ENCODE measurements around the gene FCAMR.

FCAMR gene

GRCh38 chr1:206971029-206971655, 882 bp upstream of the FCAMR start:
- DNase-seq = no peak
- Histone ChIP-seq H3K36me3 (replicated peaks) (no peaks in the 10 kb centered on the region), H3K4me3 (ENCODE audit: low read depth, low read length) (no peak overlapping the region), H3K27ac (no peak overlapping the region), H3K27me3 (replicated peaks) (peaks cover 5% of the 10 kb centered on the region)
- in situ Hi-C loops (cut with HindIII; ENCODE audit: low pct_ligation_motif_present, low sequenced_read_pairs) = no loop called here
- no peak for TF ChIP-seq CTCF (IDR thresholded peaks at IDR 0.05; ENCODE audit: low read depth, low read length, missing control alignments)

- no peak overlapping the region for H3K4me3 ChIP-seq (ENCODE audit: low read depth, low read length)
- H3K36me3 ChIP-seq (replicated peaks) = no peaks in the 10 kb centered on the region
- H3K27me3 ChIP-seq (replicated peaks) = peaks cover 5% of the 10 kb centered on the region
- in situ Hi-C loops (cut with HindIII; ENCODE audit: low pct_ligation_motif_present, low sequenced_read_pairs) = no loop called here
- DNase-seq = no peak
- no peak for TF ChIP-seq CTCF (IDR thresholded peaks at IDR 0.05; ENCODE audit: low read depth, low read length, missing control alignments)
- H3K27ac ChIP-seq = no peak overlapping the region
Observed at GRCh38 chr1:206969090-206969489, 1.2 kb downstream of the FCAMR start.

- DNase-seq = no peak
- Histone ChIP-seq H3K36me3 (replicated peaks) (no peaks in the 10 kb centered on the region), H3K27me3 (replicated peaks) (peaks cover 2% of the 10 kb centered on the region), H3K27ac (no peak overlapping the region), H3K4me3 (ENCODE audit: low read depth, low read length) (no peak overlapping the region)
- in situ Hi-C loops (cut with HindIII; ENCODE audit: low pct_ligation_motif_present, low sequenced_read_pairs) = no loop called here
- no peak for TF ChIP-seq CTCF (IDR thresholded peaks at IDR 0.05; ENCODE audit: low read depth, low read length, missing control alignments)
Observed at GRCh38 chr1:206967096-206967849, 3.0 kb downstream of the FCAMR start.

GRCh38 chr1:206965781-206966180, 4.5 kb downstream of the FCAMR start:
- H3K27me3 ChIP-seq (replicated peaks) = peaks cover 3% of the 10 kb centered on the region
- no peaks in the 10 kb centered on the region for H3K36me3 ChIP-seq (replicated peaks)
- TF ChIP-seq CTCF (IDR thresholded peaks at IDR 0.05; ENCODE audit: low read depth, low read length, missing control alignments) = no peak
- H3K27ac ChIP-seq = no peak overlapping the region
- in situ Hi-C loops (cut with HindIII; ENCODE audit: low pct_ligation_motif_present, low sequenced_read_pairs) = no loop called here
- no peak for DNase-seq
- no peak overlapping the region for H3K4me3 ChIP-seq (ENCODE audit: low read depth, low read length)

GRCh38 chr1:206963740-206964139, 6.5 kb downstream of the FCAMR start:
- no peak overlapping the region for H3K27ac ChIP-seq
- no peak overlapping the region for H3K4me3 ChIP-seq (ENCODE audit: low read depth, low read length)
- in situ Hi-C loops (cut with HindIII; ENCODE audit: low pct_ligation_motif_present, low sequenced_read_pairs) = no loop called here
- no peak for TF ChIP-seq CTCF (IDR thresholded peaks at IDR 0.05; ENCODE audit: low read depth, low read length, missing control alignments)
- no peak for DNase-seq
- H3K36me3 ChIP-seq (replicated peaks) = no peaks in the 10 kb centered on the region
- peaks cover 3% of the 10 kb centered on the region for H3K27me3 ChIP-seq (replicated peaks)
